Suprapubic skin (tissue), 4 donors: Measurements from ENCODE around the gene FANCE. TPM values are rescaled to one million over a fixed set of nuclear protein-coding genes. Genes with fewer than 3 reads are reported as not detected.

Source experiments
- DNase-seq, 2 donors: peaks; one replicate each; pipeline ENCODE4 v3.0.0-alpha.2; 2019; ENCODE audit warnings: low spot score in 2 of 2
- H3K27ac ChIP-seq: fragments of 200-600 bp; sonication (generic); one replicate; pipeline ENCODE4 v1.5.1; 2019
- H3K27me3 ChIP-seq: fragments of 200-600 bp; sonication (generic); one replicate; pipeline ENCODE4 v1.5.1; 2019
- H3K36me3 ChIP-seq: fragments of 200-600 bp; sonication (generic); one replicate; pipeline ENCODE4 v1.5.1; 2019
- H3K4me1 ChIP-seq: fragments of 200-600 bp; sonication (generic); one replicate; pipeline ENCODE4 v1.5.1; 2019
- H3K4me3 ChIP-seq: fragments of 200-600 bp; sonication (generic); one replicate; pipeline ENCODE4 v1.5.1; 2019; ENCODE audit warnings: mild to moderate bottlenecking
- H3K9me3 ChIP-seq: fragments of 200-600 bp; sonication (generic); one replicate; pipeline ENCODE4 v1.5.1; 2019
- EP300 ChIP-seq: sonication (generic); formaldehyde crosslinking; IDR thresholded peaks from one replicate; pipeline ENCODE4 v1.6.1; 2017; ENCODE audit warnings: antibody characterized with exemption
- POLR2A ChIP-seq, 2 donors: fragments of 450-650 bp; IDR thresholded peaks; one replicate each; pipeline ENCODE4 v1.6.1; 2017; ENCODE audit warnings: antibody characterized with exemption in 2 of 2, mild to moderate bottlenecking in 2 of 2, moderate library complexity in 2 of 2
- POLR2AphosphoS5 ChIP-seq, 3 donors: sonication (generic); formaldehyde crosslinking; IDR thresholded peaks; one replicate each; pipeline ENCODE4 v1.6.1; 2017; ENCODE audit warnings: antibody characterized with exemption in 3 of 3
- WGBS: methylation state at CpG from one replicate; pipeline ENCODE4 v1.1.5; 2018; 5-methylcytosine and 5-hydroxymethylcytosine counted together
- total RNA-seq, 4 donors: library from RNA; depleted of rRNA; stranded (reverse); fragments of >200 nt; gene quantifications; one replicate each; pipeline ENCODE4 v1.1.0, GENCODE V29; 2016
- TF ChIP-seq, protein P1 (sequence below), 2 donors: fragments of 200-600 bp in 1 of 2; fragments of 450-650 bp in 1 of 2; sonication (generic) in 1 of 2; IDR thresholded peaks; one replicate each; pipeline ENCODE4 v1.5.1; 2016 to 2019; ENCODE audit warnings: antibody characterized with exemption in 2 of 2, mild to moderate bottlenecking in 1 of 2, moderate library complexity in 1 of 2

The FANCE gene
- total RNA-seq, 4 donors from 2014 or later: 20.6 to 25.6 (median 21.6) TPM

GRCh38 chr6:35415065-35415891, 36.9 kb upstream of the FANCE start:
- 57% methylated on average over 6 of the region's 7 CpGs for WGBS
- Histone ChIP-seq H3K27me3 (no peaks in the 10 kb centered on the region), H3K27ac (no peak overlapping the region), H3K9me3 (no peaks in the 10 kb centered on the region), H3K4me1 (peaks cover 18% of the 10 kb centered on the region), H3K36me3 (peaks cover 48% of the 10 kb centered on the region), H3K4me3 (no peak overlapping the region)
- TF ChIP-seq, protein P1, sequence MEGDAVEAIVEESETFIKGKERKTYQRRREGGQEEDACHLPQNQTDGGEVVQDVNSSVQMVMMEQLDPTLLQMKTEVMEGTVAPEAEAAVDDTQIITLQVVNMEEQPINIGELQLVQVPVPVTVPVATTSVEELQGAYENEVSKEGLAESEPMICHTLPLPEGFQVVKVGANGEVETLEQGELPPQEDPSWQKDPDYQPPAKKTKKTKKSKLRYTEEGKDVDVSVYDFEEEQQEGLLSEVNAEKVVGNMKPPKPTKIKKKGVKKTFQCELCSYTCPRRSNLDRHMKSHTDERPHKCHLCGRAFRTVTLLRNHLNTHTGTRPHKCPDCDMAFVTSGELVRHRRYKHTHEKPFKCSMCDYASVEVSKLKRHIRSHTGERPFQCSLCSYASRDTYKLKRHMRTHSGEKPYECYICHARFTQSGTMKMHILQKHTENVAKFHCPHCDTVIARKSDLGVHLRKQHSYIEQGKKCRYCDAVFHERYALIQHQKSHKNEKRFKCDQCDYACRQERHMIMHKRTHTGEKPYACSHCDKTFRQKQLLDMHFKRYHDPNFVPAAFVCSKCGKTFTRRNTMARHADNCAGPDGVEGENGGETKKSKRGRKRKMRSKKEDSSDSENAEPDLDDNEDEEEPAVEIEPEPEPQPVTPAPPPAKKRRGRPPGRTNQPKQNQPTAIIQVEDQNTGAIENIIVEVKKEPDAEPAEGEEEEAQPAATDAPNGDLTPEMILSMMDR (IDR thresholded peaks at IDR 0.05): peak; percentile 24 to 56
- TF ChIP-seq POLR2A (IDR thresholded peaks at IDR 0.05) (no peak), EP300 (no peak)
- no peak for DNase-seq

- Histone ChIP-seq H3K27ac (no peak overlapping the region), H3K9me3 (no peaks in the 10 kb centered on the region), H3K4me3 (no peak overlapping the region), H3K27me3 (no peaks in the 10 kb centered on the region), H3K4me1 (peaks cover 15% of the 10 kb centered on the region), H3K36me3 (peaks cover 42% of the 10 kb centered on the region)
- DNase-seq: no peak
- no peak for TF ChIP-seq POLR2AphosphoS5 (IDR thresholded peaks at IDR 0.05)
- TF ChIP-seq, protein P1 (IDR thresholded peaks at IDR 0.05): no peak
- no peak for TF ChIP-seq POLR2A (IDR thresholded peaks at IDR 0.05)
- no peak for TF ChIP-seq EP300
- WGBS: 81% methylated on average over 12 of the region's 14 CpGs
These were observed 34.0 kb upstream of the FANCE start for GRCh38 chr6:35417979-35418661.

- H3K9me3 ChIP-seq: no peaks in the 10 kb centered on the region
- DNase-seq: no peak
- TF ChIP-seq EP300 (no peak), POLR2AphosphoS5 (IDR thresholded peaks at IDR 0.05) (no peak), POLR2A (IDR thresholded peaks at IDR 0.05) (no peak)
- TF ChIP-seq, protein P1 (IDR thresholded peaks at IDR 0.05): no peak
- no peaks in the 10 kb centered on the region for H3K27me3 ChIP-seq
- H3K4me3 ChIP-seq: no peak overlapping the region
- H3K27ac ChIP-seq: no peak overlapping the region
- H3K36me3 ChIP-seq: peaks cover 44% of the 10 kb centered on the region
- WGBS: 89% methylated on average over 3 of the region's 5 CpGs
- peaks cover 15% of the 10 kb centered on the region for H3K4me1 ChIP-seq
These were observed 32.7 kb upstream of the FANCE start for GRCh38 chr6:35419417-35419816.

- H3K36me3 ChIP-seq: peaks cover 49% of the 10 kb centered on the region
- no peak for DNase-seq
- no peaks in the 10 kb centered on the region for H3K9me3 ChIP-seq
- no peak overlapping the region for H3K27ac ChIP-seq
- no peak for TF ChIP-seq EP300
- no peak for TF ChIP-seq POLR2A (IDR thresholded peaks at IDR 0.05)
- TF ChIP-seq, protein P1 (IDR thresholded peaks at IDR 0.05): no peak
- TF ChIP-seq POLR2AphosphoS5 (IDR thresholded peaks at IDR 0.05): no peak
- H3K4me1 ChIP-seq: peaks cover 9% of the 10 kb centered on the region
- no peaks in the 10 kb centered on the region for H3K27me3 ChIP-seq
- no CpG with 5 or more reads among the region's 14 CpGs for WGBS
- H3K4me3 ChIP-seq: no peak overlapping the region
These were observed 32.2 kb upstream of the FANCE start for GRCh38 chr6:35419961-35420360.

DNA sequence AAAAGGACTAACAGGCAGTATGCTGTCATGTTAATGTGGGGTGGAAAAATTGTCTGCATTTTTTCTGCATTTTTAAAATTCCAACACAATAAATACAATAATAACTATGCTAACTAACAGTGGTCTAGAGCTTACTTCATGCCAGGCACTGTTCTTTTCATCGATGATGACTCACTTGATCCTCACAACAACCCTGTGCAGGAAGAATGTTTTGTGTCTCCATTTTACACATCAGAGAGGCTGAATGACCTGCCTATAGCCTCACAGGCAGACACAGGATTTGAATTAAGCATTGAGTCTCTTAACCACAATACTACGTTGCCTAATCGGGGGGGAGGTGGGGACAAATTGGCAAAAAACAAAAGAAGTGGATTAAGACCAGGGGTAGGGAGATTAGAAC, 26.9 kb upstream of the FANCE start:
- Histone ChIP-seq H3K9me3 (peaks cover 7% of the 10 kb centered on the region), H3K36me3 (peaks cover 58% of the 10 kb centered on the region), H3K27ac (no peak overlapping the region), H3K4me1 (no peaks in the 10 kb centered on the region), H3K4me3 (no peak overlapping the region), H3K27me3 (no peaks in the 10 kb centered on the region)
- TF ChIP-seq POLR2A (IDR thresholded peaks at IDR 0.05): no peak
- TF ChIP-seq EP300: no peak
- TF ChIP-seq POLR2AphosphoS5 (IDR thresholded peaks at IDR 0.05): no peak
- TF ChIP-seq, protein P1 (IDR thresholded peaks at IDR 0.05): no peak
- WGBS: 69% methylated on average over 3 of the region's 3 CpGs
- DNase-seq: no peak
